Activated T-cell treated with anti-CD3 and anti-CD28 coated beads, Interleukin-2, amount 50 U/mL, for 4 hours (primary cell): ENCODE measurements around the gene ST6GALNAC3. TPM values are rescaled to one million over a fixed set of nuclear protein-coding genes. Genes with fewer than 3 reads are reported as not detected.
A peak's percentile ranks its signal among the peaks of the same experiment; 100 is the strongest.

Source experiments
- ATAC-seq, 2 donors: fragments of 200-7000 bp; cut with Tn5 transposase; one replicate each; pipeline ENCODE4 v1.10.0; 2021
- DNase-seq: peaks from one replicate; pipeline ENCODE4 v3.0.0-alpha.2; 2020
- H3K27me3 Mint-ChIP-seq: one replicate; pipeline ENCODE4 v1.8.0; 2021; ENCODE audit warnings: low read depth, mixed read lengths
- H3K36me3 Mint-ChIP-seq: one replicate; pipeline ENCODE4 v1.8.0; 2022; ENCODE audit warnings: mixed read lengths; ENCODE audit not compliant: insufficient read depth
- H3K4me1 Mint-ChIP-seq: one replicate; pipeline ENCODE4 v1.8.0; 2021; ENCODE audit warnings: low read depth, mixed read lengths
- H3K4me3 Mint-ChIP-seq: one replicate; pipeline ENCODE4 v1.8.0; 2021; ENCODE audit warnings: mild to moderate bottlenecking, moderate library complexity, mixed read lengths
- H3K9me3 Mint-ChIP-seq: one replicate; pipeline ENCODE4 v1.8.0; 2021; ENCODE audit warnings: mixed read lengths
- total RNA-seq, 3 donors: library from RNA; stranded (reverse); gene quantifications; one replicate each; pipeline ENCODE4 v1.2.1, GENCODE V29; 2021

The ST6GALNAC3 gene
- total RNA-seq, 3 donors from 2014 or later = 0.24 to 0.73 (median 0.53) TPM

GRCh38 chr1:76481672-76482071 is 407.1 kb downstream of the ST6GALNAC3 start:
- DNase-seq (no peak), ATAC-seq (no peak)
- Mint-ChIP-seq H3K36me3 (no peaks in the 10 kb centered on the region), H3K4me3 (no peak overlapping the region), H3K9me3 (peaks cover 4% of the 10 kb centered on the region), H3K4me1 (no peaks in the 10 kb centered on the region), H3K27me3 (no peaks in the 10 kb centered on the region)

- H3K36me3 Mint-ChIP-seq = no peaks in the 10 kb centered on the region
- DNase-seq (no peak), ATAC-seq (no peak)
- H3K9me3 Mint-ChIP-seq = peaks cover 4% of the 10 kb centered on the region
- no peaks in the 10 kb centered on the region for H3K27me3 Mint-ChIP-seq
- H3K4me1 Mint-ChIP-seq = no peaks in the 10 kb centered on the region
- H3K4me3 Mint-ChIP-seq = no peak overlapping the region
Measured at GRCh38 chr1:76482272-76482671, 407.7 kb downstream of the ST6GALNAC3 start.

GRCh38 chr1:76491737-76492136 is 417.2 kb downstream of the ST6GALNAC3 start:
- no peak for ATAC-seq
- H3K36me3 Mint-ChIP-seq = no peaks in the 10 kb centered on the region
- H3K9me3 Mint-ChIP-seq = no peaks in the 10 kb centered on the region
- peaks cover 9% of the 10 kb centered on the region for H3K4me1 Mint-ChIP-seq
- no peaks in the 10 kb centered on the region for H3K27me3 Mint-ChIP-seq
- DNase-seq = no peak
- H3K4me3 Mint-ChIP-seq = no peak overlapping the region

- H3K36me3 Mint-ChIP-seq = no peaks in the 10 kb centered on the region
- no peak overlapping the region for H3K4me3 Mint-ChIP-seq
- no peak for DNase-seq
- H3K9me3 Mint-ChIP-seq = no peaks in the 10 kb centered on the region
- no peaks in the 10 kb centered on the region for H3K27me3 Mint-ChIP-seq
- H3K4me1 Mint-ChIP-seq = peaks cover 9% of the 10 kb centered on the region
- no peak for ATAC-seq
Measured at GRCh38 chr1:76492752-76493430, 418.3 kb downstream of the ST6GALNAC3 start.

- Mint-ChIP-seq H3K4me3 (no peak overlapping the region), H3K36me3 (no peaks in the 10 kb centered on the region)
- peak; percentile 69 to 75 for ATAC-seq
Measured at GRCh38 chr1:76494807-76495206, 420.3 kb downstream of the ST6GALNAC3 start.

GRCh38 chr1:76496871-76497270 is 422.3 kb downstream of the ST6GALNAC3 start:
- Mint-ChIP-seq H3K4me1 (peaks cover 12% of the 10 kb centered on the region), H3K36me3 (no peaks in the 10 kb centered on the region), H3K4me3 (no peak overlapping the region), H3K27me3 (no peaks in the 10 kb centered on the region), H3K9me3 (no peaks in the 10 kb centered on the region)
- DNase-seq (no peak), ATAC-seq (no peak)

More at GRCh38 chr1:76494807-76495206, 420.3 kb downstream of the ST6GALNAC3 start:
- peaks cover 9% of the 10 kb centered on the region for H3K4me1 Mint-ChIP-seq
- no peaks in the 10 kb centered on the region for H3K9me3 Mint-ChIP-seq
- DNase-seq = no peak
- no peaks in the 10 kb centered on the region for H3K27me3 Mint-ChIP-seq

GRCh38 chr1:76500116-76500515 is 425.6 kb downstream of the ST6GALNAC3 start:
- H3K4me3 Mint-ChIP-seq = no peak overlapping the region
- no peaks in the 10 kb centered on the region for H3K36me3 Mint-ChIP-seq
- ATAC-seq = no peak
- no peaks in the 10 kb centered on the region for H3K27me3 Mint-ChIP-seq
- no peaks in the 10 kb centered on the region for H3K9me3 Mint-ChIP-seq
- peaks cover 6% of the 10 kb centered on the region for H3K4me1 Mint-ChIP-seq
- DNase-seq = no peak

- H3K4me3 Mint-ChIP-seq = no peak overlapping the region
- DNase-seq (no peak), ATAC-seq (no peak)
- H3K9me3 Mint-ChIP-seq = no peaks in the 10 kb centered on the region
- peaks cover 6% of the 10 kb centered on the region for H3K4me1 Mint-ChIP-seq
- no peaks in the 10 kb centered on the region for H3K36me3 Mint-ChIP-seq
- no peaks in the 10 kb centered on the region for H3K27me3 Mint-ChIP-seq
Measured at GRCh38 chr1:76501136-76501535, 426.6 kb downstream of the ST6GALNAC3 start.

GRCh38 chr1:76501586-76502219 is 427.2 kb downstream of the ST6GALNAC3 start:
- peaks cover 6% of the 10 kb centered on the region for H3K4me1 Mint-ChIP-seq
- no peaks in the 10 kb centered on the region for H3K9me3 Mint-ChIP-seq
- no peak overlapping the region for H3K4me3 Mint-ChIP-seq
- DNase-seq (no peak), ATAC-seq (no peak)
- no peaks in the 10 kb centered on the region for H3K36me3 Mint-ChIP-seq
- H3K27me3 Mint-ChIP-seq = no peaks in the 10 kb centered on the region

- Mint-ChIP-seq H3K4me1 (peaks cover 6% of the 10 kb centered on the region), H3K27me3 (no peaks in the 10 kb centered on the region), H3K36me3 (no peaks in the 10 kb centered on the region), H3K4me3 (no peak overlapping the region), H3K9me3 (no peaks in the 10 kb centered on the region)
- ATAC-seq = no peak
- no peak for DNase-seq
Measured at GRCh38 chr1:76503100-76503499, 428.6 kb downstream of the ST6GALNAC3 start.

GRCh38 chr1:76503736-76504135 is 429.2 kb downstream of the ST6GALNAC3 start:
- no peaks in the 10 kb centered on the region for H3K9me3 Mint-ChIP-seq
- no peaks in the 10 kb centered on the region for H3K36me3 Mint-ChIP-seq
- H3K4me1 Mint-ChIP-seq = peaks cover 6% of the 10 kb centered on the region
- no peak overlapping the region for H3K4me3 Mint-ChIP-seq
- ATAC-seq (no peak), DNase-seq (no peak)
- H3K27me3 Mint-ChIP-seq = no peaks in the 10 kb centered on the region

GRCh38 chr1:76507376-76507775 is 432.8 kb downstream of the ST6GALNAC3 start:
- Mint-ChIP-seq H3K9me3 (no peaks in the 10 kb centered on the region), H3K27me3 (no peaks in the 10 kb centered on the region), H3K4me3 (no peak overlapping the region), H3K36me3 (no peaks in the 10 kb centered on the region), H3K4me1 (peaks cover 6% of the 10 kb centered on the region)
- ATAC-seq (no peak), DNase-seq (no peak)

GRCh38 chr1:76508871-76509270 is 434.3 kb downstream of the ST6GALNAC3 start:
- Mint-ChIP-seq H3K4me1 (peaks cover 6% of the 10 kb centered on the region), H3K27me3 (no peaks in the 10 kb centered on the region), H3K36me3 (no peaks in the 10 kb centered on the region), H3K9me3 (no peaks in the 10 kb centered on the region), H3K4me3 (no peak overlapping the region)
- no peak for ATAC-seq
- no peak for DNase-seq

GRCh38 chr1:76510672-76511557 is 436.4 kb downstream of the ST6GALNAC3 start:
- no peak for ATAC-seq
- no peaks in the 10 kb centered on the region for H3K27me3 Mint-ChIP-seq
- no peak overlapping the region for H3K4me3 Mint-ChIP-seq
- no peak for DNase-seq
- no peaks in the 10 kb centered on the region for H3K36me3 Mint-ChIP-seq
- H3K4me1 Mint-ChIP-seq = peaks cover 6% of the 10 kb centered on the region
- H3K9me3 Mint-ChIP-seq = no peaks in the 10 kb centered on the region
